H4 (cell line): ENCODE data around the gene FNDC3A. TPM values are rescaled to one million over a fixed set of nuclear protein-coding genes. Genes with fewer than 3 reads are reported as not detected.

Source experiments
- DNase-seq: peaks from one replicate; pipeline ENCODE4 v3.0.0-alpha.2; 2015; ENCODE audit warnings: low spot score
- total RNA-seq: library from RNA; depleted of rRNA; stranded (reverse); fragments of >200 nt; shearing (Covaris generic); gene quantifications from 2 replicates; pipeline ENCODE4 v1.2.3, GENCODE V29; 2014; rRNA removed

FNDC3A gene
- total RNA-seq, 1 experiment from 2014 or later: 16.6 TPM

DNA sequence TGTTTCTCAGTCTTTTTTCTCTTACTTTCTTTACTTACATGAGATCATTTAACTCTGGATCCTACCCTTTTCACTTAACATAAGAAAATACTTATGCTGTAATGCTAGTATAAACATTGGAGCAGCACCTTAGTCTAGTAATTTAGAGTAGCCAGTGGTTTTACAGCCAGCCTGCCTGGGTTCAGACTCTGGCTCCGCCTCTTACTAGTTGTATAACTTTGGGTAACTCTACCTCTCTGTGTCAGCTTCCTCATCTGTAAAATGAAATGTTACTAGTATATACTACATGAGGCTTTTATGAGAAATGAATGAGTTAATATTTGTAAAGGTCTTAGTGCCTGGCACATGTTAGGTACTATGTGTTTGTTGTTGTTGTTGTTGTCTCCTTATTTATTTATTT is 277.6 kb downstream of the FNDC3A start:
- DNase-seq: no peak

DNA sequence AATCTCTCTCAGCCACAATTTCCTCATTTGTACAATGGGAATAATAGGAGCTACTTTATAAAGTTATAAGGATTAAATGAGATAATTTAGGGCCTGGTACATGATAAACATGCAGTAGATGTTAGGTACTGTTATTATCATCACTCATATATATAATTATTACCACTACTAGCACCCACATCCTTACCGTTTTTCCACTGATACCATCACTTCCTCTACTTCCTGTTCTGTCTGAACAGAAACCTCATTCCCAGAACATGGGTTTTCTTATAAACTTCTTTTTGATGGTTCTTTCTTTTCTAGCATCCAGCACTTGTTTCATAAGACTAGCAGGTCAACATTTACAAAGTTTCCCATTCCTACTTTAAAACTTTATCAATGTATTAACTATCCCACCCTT is 278.3 kb downstream of the FNDC3A start:
- DNase-seq: no peak

GRCh38 chr13:49256841-49257240 is 281.1 kb downstream of the FNDC3A start:
- no peak for DNase-seq

DNA sequence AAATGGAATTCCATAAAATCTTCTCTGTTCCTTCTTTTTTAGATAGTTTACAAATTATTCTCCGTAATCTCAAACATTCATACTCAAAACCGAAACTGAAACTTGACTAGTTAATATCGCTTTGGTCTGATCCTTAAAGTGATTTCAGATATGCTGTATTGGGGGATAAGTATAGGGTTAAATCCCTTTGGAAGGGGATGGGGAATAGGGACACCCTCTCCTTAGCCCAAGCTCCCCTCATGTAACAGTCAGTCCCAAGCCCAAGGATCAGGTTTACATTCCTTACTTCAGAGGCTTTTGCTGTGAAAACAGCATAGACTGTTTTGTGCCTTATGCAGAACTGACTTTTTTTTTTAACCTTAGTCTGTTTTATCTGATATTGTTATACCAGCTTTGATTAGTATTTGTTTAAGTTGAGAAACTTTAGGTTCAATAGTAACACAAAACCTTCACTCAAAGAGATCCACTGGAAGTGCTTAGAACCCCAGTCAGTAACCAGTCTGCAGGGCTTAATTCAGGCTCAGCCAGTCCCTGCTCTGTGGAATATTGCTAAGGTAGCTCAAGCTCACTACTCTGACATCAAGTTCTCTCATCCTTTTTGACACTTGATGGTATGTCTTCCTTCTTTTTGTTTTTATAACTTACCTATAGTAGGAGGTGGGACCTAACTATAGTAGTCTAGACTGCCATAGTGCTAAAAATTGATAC is 282.5 kb downstream of the FNDC3A start:
- no peak for DNase-seq

Other genes starting within 250 kb of the FNDC3A start
- gene MLNR, start 244.4 kb downstream of the FNDC3A start, total RNA-seq: not detected in 2 replicates